Spleen (tissue), 11 donors: Measurements from ENCODE around the gene ZGPAT. TPM values are rescaled to one million over a fixed set of nuclear protein-coding genes. Genes with fewer than 3 reads are reported as not detected.

Experiments
- DNase-seq: peaks from one replicate; pipeline ENCODE4 v3.0.0-alpha.2; 2020
- H3K27ac ChIP-seq, 8 donors: fragments of 200-600 bp; sonication (generic) in 7 of 8; 1 replicate in 4 of 8; 2 replicates in 4 of 8; pipeline versions ENCODE4 v1.5.0 to v1.8.0; 2016 to 2021; ENCODE audit warnings: inconsistent platforms in 4 of 8, mild to moderate bottlenecking in 4 of 8, moderate library complexity in 1 of 8
- H3K27me3 ChIP-seq, 7 donors: fragments of 200-600 bp; sonication (generic) in 6 of 7; replicated peaks in 1 of 7; 1 replicate in 4 of 7; 2 replicates in 3 of 7; pipeline versions ENCODE4 v1.5.0 to v1.8.0; 2016 to 2021; ENCODE audit warnings: inconsistent platforms in 3 of 7, mild to moderate bottlenecking in 1 of 7
- H3K36me3 ChIP-seq, 6 donors: fragments of 200-600 bp; sonication (generic) in 5 of 6; 1 replicate in 4 of 6; 2 replicates in 2 of 6; pipeline versions ENCODE4 v1.5.0 to v1.8.0; 2016 to 2021; ENCODE audit warnings: inconsistent platforms in 2 of 6
- H3K4me1 ChIP-seq, 6 donors: fragments of 200-600 bp; sonication (generic) in 5 of 6; 1 replicate in 3 of 6; 2 replicates in 3 of 6; pipeline versions ENCODE4 v1.5.0 to v1.8.0; 2016 to 2021; ENCODE audit warnings: inconsistent platforms in 3 of 6
- H3K4me3 ChIP-seq, 8 donors: fragments of 200-600 bp; sonication (generic) in 7 of 8; 1 replicate in 4 of 8; 2 replicates in 4 of 8; pipeline versions ENCODE4 v1.5.0 to v1.8.0; 2016 to 2021; ENCODE audit warnings: inconsistent platforms in 4 of 8, mild to moderate bottlenecking in 4 of 8, moderate library complexity in 2 of 8
- H3K9me3 ChIP-seq, 8 donors: fragments of 200-600 bp; sonication (generic) in 7 of 8; 1 replicate in 4 of 8; 2 replicates in 4 of 8; pipeline versions ENCODE4 v1.5.0 to v1.8.0; 2016 to 2021; ENCODE audit warnings: inconsistent platforms in 4 of 8
- CTCF ChIP-seq, 11 experiments: fragments of 200-600 bp in 7 of 11; fragments of 450-650 bp in 4 of 11; sonication (generic) in 4 of 11; IDR thresholded peaks in 8 of 11; conservative IDR thresholded peaks in 3 of 11; 1 replicate in 7 of 11; 2 replicates in 4 of 11; pipeline versions ENCODE4 v1.4.0 to v1.8.0; 2016 to 2021; ENCODE audit warnings: antibody characterized with exemption in 11 of 11, inconsistent platforms in 4 of 11, mild to moderate bottlenecking in 1 of 11
- POLR2A ChIP-seq, 3 donors: fragments of 450-650 bp; IDR thresholded peaks; one replicate each; pipeline ENCODE4 v1.5.1; 2017; ENCODE audit warnings: antibody characterized with exemption in 3 of 3, mild to moderate bottlenecking in 1 of 3
- POLR2AphosphoS5 ChIP-seq, 3 donors: sonication (generic); formaldehyde crosslinking; IDR thresholded peaks; one replicate each; pipeline ENCODE4 v1.5.1; 2017; ENCODE audit warnings: antibody characterized with exemption in 3 of 3
- WGBS, 5 donors: extraction: QIAGEN DNeasy Blood & Tissue Kit in 3 of 5; methylation state at CpG; one replicate each; pipeline versions ENCODE4 v1.1.5 to v1.1.7; 2013 to 2018; 5-methylcytosine and 5-hydroxymethylcytosine counted together
- intact Hi-C: fragments of 100-400 bp; cut with DNase I; formaldehyde crosslinking; loops from one replicate; pipeline ENCODE4 v1.15.0; 2023; ENCODE audit warnings: low total_unique reads
- polyA plus RNA-seq, 3 donors: library from polyadenylated mRNA; stranded (reverse); fragments of 200-250 nt; gene quantifications; one replicate each; pipeline ENCODE4 v1.2.1, GENCODE V29; 2013
- total RNA-seq, 7 donors: library from RNA; depleted of rRNA in 3 of 7; stranded (reverse); fragments of >200 nt in 3 of 7; fragmentation: NEBNext Ultra II Directional in 4 of 7; extraction: Animal tissue kit (Norgen Biotek cat#: 25700) in 4 of 7; gene quantifications; one replicate each; pipeline versions ENCODE4 v1.1.0 to v1.2.1, GENCODE V29; 2016 to 2021
- donor health status: healthy with polysubstance abuse.
- donor health status: DM: no; HTN: no; CAD: no; lungs with moderate emphysema.
- donor health status: DM: no; HTN: no; CAD: no.
- donor health status: Bipolar disorder and iron deficiency.
- donor health status: healthy.
- donor health status: DM: no; HTN: no; CAD: no.
- donor health status: DM: yes; HTN: yes; CAD: no.

The ZGPAT gene
- total and polyA plus RNA-seq, 10 donors = 23.6 to 72.8 (median 38.2) TPM

GRCh38 chr20:63700199-63701050 lies 7.4 kb upstream of the ZGPAT start:
- intact Hi-C loops = loop anchor here (10.0 kb wide), 1 partner anchor 164 kb away; the partner anchor contains the start of genes ABHD16B and TPD52L2
- Histone ChIP-seq H3K27me3 (peaks cover 0 to 7% (median 0%) of the 10 kb centered on the region in 7 donors), H3K36me3 (peaks cover 0 to 83% (median 30%) of the 10 kb centered on the region in 6 donors), H3K27ac (peak overlapping the region in 7 of 8 donors; percentile 7 to 77 (median 71)), H3K4me1 (peaks cover 30 to 93% (median 67%) of the 10 kb centered on the region in 6 donors), H3K9me3 (no peaks in the 10 kb centered on the region), H3K4me3 (no peak overlapping the region)
- TF ChIP-seq POLR2AphosphoS5 (IDR thresholded peaks at IDR 0.05) = peak in 2 of 3 donors; percentile 46 to 72
- no peak for TF ChIP-seq CTCF (IDR thresholded peaks at IDR 0.05 in 8 of 11, conservative IDR thresholded peaks at IDR 0.05 in 3 of 11)
- TF ChIP-seq POLR2A (IDR thresholded peaks at IDR 0.05) = no peak
- 86 to 91% (median 89%) methylated on average over 32 to 43 of the region's 43 CpGs for WGBS, 5 donors
- DNase-seq = peak; percentile 69

- Histone ChIP-seq H3K4me1 (peaks cover 31 to 94% (median 68%) of the 10 kb centered on the region in 6 donors), H3K36me3 (peaks cover 0 to 83% (median 35%) of the 10 kb centered on the region in 6 donors), H3K27me3 (peaks cover 0 to 7% (median 0%) of the 10 kb centered on the region in 7 donors), H3K9me3 (no peaks in the 10 kb centered on the region), H3K4me3 (no peak overlapping the region), H3K27ac (peak overlapping the region in 4 of 8 donors; percentile 21 to 77 (median 55))
- no peak for TF ChIP-seq POLR2A (IDR thresholded peaks at IDR 0.05)
- no peak for TF ChIP-seq CTCF (IDR thresholded peaks at IDR 0.05 in 8 of 11, conservative IDR thresholded peaks at IDR 0.05 in 3 of 11)
- no peak for TF ChIP-seq POLR2AphosphoS5 (IDR thresholded peaks at IDR 0.05)
- peak; percentile 56 for DNase-seq
- intact Hi-C loops = loop anchor here (10.0 kb wide), 1 partner anchor 164 kb away; the partner anchor contains the start of genes ABHD16B and TPD52L2
- WGBS, 5 donors = 75 to 86% (median 81%) methylated on average over 3 to 5 of the region's 5 CpGs
Measured at GRCh38 chr20:63701051-63701328, 6.8 kb upstream of the ZGPAT start.

GRCh38 chr20:63701329-63702035 lies 6.4 kb upstream of the ZGPAT start:
- peak overlapping the region in 6 of 8 donors; percentile 20 to 77 (median 34) for H3K27ac ChIP-seq
- WGBS, 5 donors = 71 to 85% (median 79%) methylated on average over 7 to 14 of the region's 14 CpGs
- DNase-seq = peak; percentile 72
- intact Hi-C loops = loop anchor here (10.0 kb wide), 1 partner anchor 163 kb away; the partner anchor contains the start of genes ABHD16B and TPD52L2
- H3K4me3 ChIP-seq = no peak overlapping the region
- H3K27me3 ChIP-seq = peaks cover 0 to 6% (median 0%) of the 10 kb centered on the region in 7 donors
- H3K9me3 ChIP-seq = no peaks in the 10 kb centered on the region
- peaks cover 0 to 86% (median 40%) of the 10 kb centered on the region in 6 donors for H3K36me3 ChIP-seq
- H3K4me1 ChIP-seq = peaks cover 31 to 94% (median 68%) of the 10 kb centered on the region in 6 donors
- TF ChIP-seq POLR2A (IDR thresholded peaks at IDR 0.05) (no peak), POLR2AphosphoS5 (IDR thresholded peaks at IDR 0.05) (peak; percentile 11 to 69 (median 38))

GRCh38 chr20:63702036-63702665 lies 5.7 kb upstream of the ZGPAT start:
- 91 to 96% (median 94%) methylated on average over 14 to 16 of the region's 16 CpGs for WGBS, 5 donors
- peaks cover 0 to 87% (median 40%) of the 10 kb centered on the region in 6 donors for H3K36me3 ChIP-seq
- H3K27ac ChIP-seq = peak overlapping the region in 3 of 8 donors; percentile 39 to 77 (median 71)
- no peaks in the 10 kb centered on the region for H3K9me3 ChIP-seq
- H3K27me3 ChIP-seq = no peaks in the 10 kb centered on the region
- peaks cover 29 to 94% (median 68%) of the 10 kb centered on the region in 6 donors for H3K4me1 ChIP-seq
- DNase-seq = peak; percentile 56
- intact Hi-C loops = loop anchor here (10.0 kb wide), 1 partner anchor 163 kb away; the partner anchor contains the start of genes ABHD16B and TPD52L2
- no peak for TF ChIP-seq CTCF (IDR thresholded peaks at IDR 0.05 in 8 of 11, conservative IDR thresholded peaks at IDR 0.05 in 3 of 11)
- TF ChIP-seq POLR2AphosphoS5 (IDR thresholded peaks at IDR 0.05) = no peak
- no peak for TF ChIP-seq POLR2A (IDR thresholded peaks at IDR 0.05)
- H3K4me3 ChIP-seq = no peak overlapping the region
